HAP-1 (cell line): ENCODE results near the gene IL25.
"Not testable (repeated sequence)": the region's sequence is repeated elsewhere in the genome, so short reads cannot be mapped to it uniquely, and the experiment has no call there.

ENCODE experiments used
- DNase-seq, 2 experiments: peaks; one replicate each; pipeline ENCODE4 v3.0.0-alpha.2; 2016 to 2020; ENCODE audit warnings: low spot score in 2 of 2
- H3K27me3 ChIP-seq: fragments of 250-450 bp; sonication (Bioruptor Pico); 2 replicates; pipeline ENCODE4 v1.5.1; 2020; ENCODE audit warnings: low read depth, mild to moderate bottlenecking, moderate library complexity
- H3K36me3 ChIP-seq: fragments of 250-450 bp; sonication (Bioruptor Pico); replicated peaks from 2 replicates; pipeline ENCODE4 v1.5.1; 2020; ENCODE audit warnings: mild to moderate bottlenecking
- H3K4me1 ChIP-seq: fragments of 250-450 bp; sonication (Bioruptor Pico); 2 replicates; pipeline ENCODE4 v1.5.1; 2020; ENCODE audit warnings: mild to moderate bottlenecking
- H3K4me3 ChIP-seq: fragments of 250-450 bp; sonication (Bioruptor Pico); 2 replicates; pipeline ENCODE4 v1.5.1; 2020; ENCODE audit warnings: mild to moderate bottlenecking, moderate library complexity
- H3K9me3 ChIP-seq: fragments of 250-450 bp; sonication (Bioruptor Pico); 2 replicates; pipeline ENCODE4 v1.5.1; 2020; ENCODE audit warnings: mild to moderate bottlenecking, moderate library complexity
- in situ Hi-C: fragments of 300-500 bp; cut with MboI; formaldehyde crosslinking; loops from 3 replicates; pipeline ENCODE4 v1.14.3; 2020; ENCODE audit warnings: low sequenced_read_pairs, inconsistent platforms, mixed read lengths

IL25 gene

GRCh38 chr14:23399136-23399535 is 26.5 kb downstream of the IL25 start:
- H3K36me3 ChIP-seq: no peaks in the 10 kb centered on the region
- in situ Hi-C loops: no loop called here
- no peak for DNase-seq
- no peaks in the 10 kb centered on the region for H3K4me1 ChIP-seq
- H3K9me3 ChIP-seq: no peaks in the 10 kb centered on the region
- H3K4me3 ChIP-seq: no peak overlapping the region
- peaks cover 3% of the 10 kb centered on the region; the same call in 1 of the 2 replicates for H3K27me3 ChIP-seq

GRCh38 chr14:23399591-23399990 is 27.0 kb downstream of the IL25 start:
- DNase-seq: no peak
- no peak overlapping the region for H3K4me3 ChIP-seq
- in situ Hi-C loops: no loop called here
- no peaks in the 10 kb centered on the region for H3K36me3 ChIP-seq
- H3K4me1 ChIP-seq: no peaks in the 10 kb centered on the region
- H3K9me3 ChIP-seq: no peaks in the 10 kb centered on the region
- H3K27me3 ChIP-seq: peaks cover 5% of the 10 kb centered on the region; the same call in 1 of the 2 replicates

- in situ Hi-C loops, H3K9me3 ChIP-seq, H3K4me1 ChIP-seq, H3K27me3 ChIP-seq, DNase-seq, H3K4me3 ChIP-seq, H3K36me3 ChIP-seq: not testable (repeated sequence)
Observed at GRCh38 chr14:23400496-23401149, 28.0 kb downstream of the IL25 start.

- H3K36me3 ChIP-seq: no peaks in the 10 kb centered on the region
- in situ Hi-C loops: no loop called here
- no peaks in the 10 kb centered on the region for H3K9me3 ChIP-seq
- DNase-seq: no peak
- H3K4me1 ChIP-seq: no peaks in the 10 kb centered on the region
- peaks cover 7% of the 10 kb centered on the region; the same call in 1 of the 2 replicates for H3K27me3 ChIP-seq
- H3K4me3 ChIP-seq: no peak overlapping the region
Observed at GRCh38 chr14:23401291-23401690, 28.7 kb downstream of the IL25 start.

- DNase-seq: no peak
- peaks cover 7% of the 10 kb centered on the region; the same call in 1 of the 2 replicates for H3K27me3 ChIP-seq
- H3K9me3 ChIP-seq: no peaks in the 10 kb centered on the region
- no peaks in the 10 kb centered on the region for H3K36me3 ChIP-seq
- in situ Hi-C loops: no loop called here
- H3K4me1 ChIP-seq: no peaks in the 10 kb centered on the region
- no peak overlapping the region for H3K4me3 ChIP-seq
Observed at GRCh38 chr14:23402296-23403138, 29.9 kb downstream of the IL25 start.

- Histone ChIP-seq H3K36me3 (no peaks in the 10 kb centered on the region), H3K4me1 (no peaks in the 10 kb centered on the region), H3K4me3 (no peak overlapping the region), H3K27me3 (peaks cover 9% of the 10 kb centered on the region; the same call in 1 of the 2 replicates), H3K9me3 (no peaks in the 10 kb centered on the region)
- in situ Hi-C loops: no loop called here
- no peak for DNase-seq
Observed at GRCh38 chr14:23403139-23403438, 30.5 kb downstream of the IL25 start.

GRCh38 chr14:23403908-23404307 is 31.3 kb downstream of the IL25 start:
- peaks cover 12% of the 10 kb centered on the region; the same call in 1 of the 2 replicates for H3K27me3 ChIP-seq
- H3K4me1 ChIP-seq: no peaks in the 10 kb centered on the region
- no peak for DNase-seq
- in situ Hi-C loops: no loop called here
- H3K36me3 ChIP-seq: no peaks in the 10 kb centered on the region
- H3K4me3 ChIP-seq: no peak overlapping the region
- no peaks in the 10 kb centered on the region for H3K9me3 ChIP-seq

GRCh38 chr14:23404331-23404900 is 31.8 kb downstream of the IL25 start:
- in situ Hi-C loops: no loop called here
- Histone ChIP-seq H3K27me3 (peaks cover 12% of the 10 kb centered on the region; the same call in 1 of the 2 replicates), H3K36me3 (no peaks in the 10 kb centered on the region), H3K4me3 (no peak overlapping the region), H3K4me1 (no peaks in the 10 kb centered on the region), H3K9me3 (no peaks in the 10 kb centered on the region)
- DNase-seq: no peak

GRCh38 chr14:23405096-23405495 is 32.5 kb downstream of the IL25 start:
- Histone ChIP-seq H3K4me1 (no peaks in the 10 kb centered on the region), H3K36me3 (no peaks in the 10 kb centered on the region), H3K4me3 (no peak overlapping the region), H3K9me3 (no peaks in the 10 kb centered on the region), H3K27me3 (peaks cover 12% of the 10 kb centered on the region; the same call in 1 of the 2 replicates)
- no peak for DNase-seq
- in situ Hi-C loops: no loop called here

- Histone ChIP-seq H3K36me3 (no peaks in the 10 kb centered on the region), H3K4me3 (no peak overlapping the region), H3K27me3 (peaks cover 12% of the 10 kb centered on the region; the same call in 1 of the 2 replicates), H3K9me3 (no peaks in the 10 kb centered on the region), H3K4me1 (no peaks in the 10 kb centered on the region)
- no peak for DNase-seq
- in situ Hi-C loops: no loop called here
Observed at GRCh38 chr14:23405516-23406025, 33.0 kb downstream of the IL25 start.

GRCh38 chr14:23406244-23406643 is 33.6 kb downstream of the IL25 start:
- H3K4me1 ChIP-seq: no peaks in the 10 kb centered on the region
- no peak for DNase-seq
- no peak overlapping the region for H3K4me3 ChIP-seq
- no peaks in the 10 kb centered on the region for H3K9me3 ChIP-seq
- peaks cover 12% of the 10 kb centered on the region; the same call in 1 of the 2 replicates for H3K27me3 ChIP-seq
- in situ Hi-C loops: no loop called here
- no peaks in the 10 kb centered on the region for H3K36me3 ChIP-seq

GRCh38 chr14:23406725-23407355 is 34.2 kb downstream of the IL25 start:
- no peak overlapping the region for H3K4me3 ChIP-seq
- H3K4me1 ChIP-seq: no peaks in the 10 kb centered on the region
- in situ Hi-C loops: no loop called here
- no peaks in the 10 kb centered on the region for H3K9me3 ChIP-seq
- DNase-seq: no peak
- peaks cover 12% of the 10 kb centered on the region; the same call in 1 of the 2 replicates for H3K27me3 ChIP-seq
- no peaks in the 10 kb centered on the region for H3K36me3 ChIP-seq

- no peak for DNase-seq
- H3K36me3 ChIP-seq: no peaks in the 10 kb centered on the region
- no peak within 1 kb of the TSS for H3K4me3 ChIP-seq
- peaks cover 12% of the 10 kb centered on the region; the same call in 1 of the 2 replicates for H3K27me3 ChIP-seq
- no peaks in the 10 kb centered on the region for H3K4me1 ChIP-seq
- H3K9me3 ChIP-seq: no peaks in the 10 kb centered on the region
- in situ Hi-C loops: no loop called here
Observed at GRCh38 chr14:23407516-23408306, 35.1 kb downstream of the IL25 start, which contains the start of gene MYH6. Gene MYH6, minus strand, starts transcription at chr14:23408273. Its CDS starts 1,050 bp downstream, at chr14:23407223.
